ENCODE data around the gene SFMBT2.

SFMBT2 gene

GRCh38 chr10:7333961-7334641, 76.7 kb downstream of the SFMBT2 start:
- H3K27me3 ChIP-seq (ENCODE audit: low read depth, low read length): no peaks in the 10 kb centered on the region
- peaks cover 8% of the 10 kb centered on the region; the same call in 1 of the 2 replicates for H4K20me1 ChIP-seq (ENCODE audit: insufficient read depth, low read length)
- no peak overlapping the region for H2AFZ ChIP-seq (ENCODE audit: low read depth, low read length)
- H3K4me2 ChIP-seq (ENCODE audit: low read length): no peak overlapping the region
- peaks cover 18% of the 10 kb centered on the region for H3K36me3 ChIP-seq (replicated peaks; ENCODE audit: low read depth, low read length)
- H3K4me3 ChIP-seq (ENCODE audit: low read length): no peak overlapping the region
- H3K9ac ChIP-seq (ENCODE audit: low read length): no peak overlapping the region
- TF ChIP-seq CTCF (IDR thresholded peaks at IDR 0.05; ENCODE audit: low read depth, low read length) (no peak), EZH2phosphoT487 (IDR thresholded peaks at IDR 0.05; ENCODE audit: low read depth) (no peak)
- H3K79me2 ChIP-seq (ENCODE audit: low read length): peaks cover 86% of the 10 kb centered on the region
- H3K4me1 ChIP-seq (ENCODE audit: low read length): peaks cover 21% of the 10 kb centered on the region
- H3K27ac ChIP-seq (ENCODE audit: low read length): no peak overlapping the region
- no peaks in the 10 kb centered on the region for H3K9me3 ChIP-seq (ENCODE audit: insufficient read depth, low read length)

- no peak for TF ChIP-seq EZH2phosphoT487 (IDR thresholded peaks at IDR 0.05; ENCODE audit: low read depth)
Observed at GRCh38 chr10:7329219-7329618, 81.6 kb downstream of the SFMBT2 start.

GRCh38 chr10:7327885-7328284, 82.9 kb downstream of the SFMBT2 start:
- H3K4me2 ChIP-seq (ENCODE audit: low read length): no peak overlapping the region
- no peak overlapping the region for H3K4me3 ChIP-seq (ENCODE audit: low read length)
- no peaks in the 10 kb centered on the region for H3K4me1 ChIP-seq (ENCODE audit: low read length)
- H3K79me2 ChIP-seq (ENCODE audit: low read length): peaks cover 73% of the 10 kb centered on the region
- H3K9ac ChIP-seq (ENCODE audit: low read length): no peak overlapping the region
- H4K20me1 ChIP-seq (ENCODE audit: insufficient read depth, low read length): no peaks in the 10 kb centered on the region
- no peak overlapping the region for H2AFZ ChIP-seq (ENCODE audit: low read depth, low read length)
- no peak overlapping the region for H3K27ac ChIP-seq (ENCODE audit: low read length)
- H3K9me3 ChIP-seq (ENCODE audit: insufficient read depth, low read length): no peaks in the 10 kb centered on the region
- H3K27me3 ChIP-seq (ENCODE audit: low read depth, low read length): no peaks in the 10 kb centered on the region
- TF ChIP-seq EZH2phosphoT487 (IDR thresholded peaks at IDR 0.05; ENCODE audit: low read depth): no peak
- no peak for TF ChIP-seq CTCF (IDR thresholded peaks at IDR 0.05; ENCODE audit: low read depth, low read length)
- H3K36me3 ChIP-seq (replicated peaks; ENCODE audit: low read depth, low read length): peaks cover 28% of the 10 kb centered on the region

More at GRCh38 chr10:7329219-7329618, 81.6 kb downstream of the SFMBT2 start:
- H3K4me1 ChIP-seq (ENCODE audit: low read length): no peaks in the 10 kb centered on the region
- no peaks in the 10 kb centered on the region for H3K27me3 ChIP-seq (ENCODE audit: low read depth, low read length)
- H3K79me2 ChIP-seq (ENCODE audit: low read length): peaks cover 82% of the 10 kb centered on the region
- no peak overlapping the region for H2AFZ ChIP-seq (ENCODE audit: low read depth, low read length)
- no peak overlapping the region for H3K27ac ChIP-seq (ENCODE audit: low read length)
- no peaks in the 10 kb centered on the region for H4K20me1 ChIP-seq (ENCODE audit: insufficient read depth, low read length)
- H3K9ac ChIP-seq (ENCODE audit: low read length): no peak overlapping the region
- peaks cover 28% of the 10 kb centered on the region for H3K36me3 ChIP-seq (replicated peaks; ENCODE audit: low read depth, low read length)
- H3K4me3 ChIP-seq (ENCODE audit: low read length): no peak overlapping the region
- H3K4me2 ChIP-seq (ENCODE audit: low read length): no peak overlapping the region
- H3K9me3 ChIP-seq (ENCODE audit: insufficient read depth, low read length): no peaks in the 10 kb centered on the region

DNA sequence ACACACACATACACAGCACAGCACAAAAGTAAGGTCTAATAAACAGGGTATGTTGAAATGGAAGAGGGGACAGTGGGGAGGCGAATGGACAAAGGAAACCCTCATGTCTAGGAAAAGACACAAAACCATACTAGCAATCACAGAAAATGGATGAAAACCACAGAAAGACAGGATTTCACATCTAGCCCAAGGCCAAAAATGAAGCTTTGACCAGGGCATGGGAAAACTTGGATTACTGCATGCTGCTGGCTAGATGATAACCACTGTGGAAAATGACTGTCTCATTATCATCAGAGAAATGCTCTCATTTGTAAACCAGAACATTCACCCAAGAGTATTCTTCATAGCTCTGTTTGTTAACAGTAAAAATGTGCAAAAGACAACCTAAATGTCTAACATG, 88.2 kb downstream of the SFMBT2 start:
- no peaks in the 10 kb centered on the region for H3K9me3 ChIP-seq (ENCODE audit: insufficient read depth, low read length)
- no peaks in the 10 kb centered on the region for H3K27me3 ChIP-seq (ENCODE audit: low read depth, low read length)
- H3K36me3 ChIP-seq (replicated peaks; ENCODE audit: low read depth, low read length): peaks cover 5% of the 10 kb centered on the region
- peaks cover 56% of the 10 kb centered on the region for H3K79me2 ChIP-seq (ENCODE audit: low read length)
- no peak overlapping the region for H3K9ac ChIP-seq (ENCODE audit: low read length)
- H2AFZ ChIP-seq (ENCODE audit: low read depth, low read length): no peak overlapping the region
- H3K4me3 ChIP-seq (ENCODE audit: low read length): no peak overlapping the region
- TF ChIP-seq CTCF (IDR thresholded peaks at IDR 0.05; ENCODE audit: low read depth, low read length): no peak
- H3K4me1 ChIP-seq (ENCODE audit: low read length): peaks cover 26% of the 10 kb centered on the region
- no peak overlapping the region for H3K27ac ChIP-seq (ENCODE audit: low read length)
- H4K20me1 ChIP-seq (ENCODE audit: insufficient read depth, low read length): peaks cover 15% of the 10 kb centered on the region
- H3K4me2 ChIP-seq (ENCODE audit: low read length): no peak overlapping the region
